Measurements from ENCODE around the gene TNNI3K. TPM values are rescaled to one million over a fixed set of nuclear protein-coding genes. Genes with fewer than 3 reads are reported as not detected.

Gene TNNI3K
- total RNA-seq, 1 experiment from 2014 or later, result not detected

DNA sequence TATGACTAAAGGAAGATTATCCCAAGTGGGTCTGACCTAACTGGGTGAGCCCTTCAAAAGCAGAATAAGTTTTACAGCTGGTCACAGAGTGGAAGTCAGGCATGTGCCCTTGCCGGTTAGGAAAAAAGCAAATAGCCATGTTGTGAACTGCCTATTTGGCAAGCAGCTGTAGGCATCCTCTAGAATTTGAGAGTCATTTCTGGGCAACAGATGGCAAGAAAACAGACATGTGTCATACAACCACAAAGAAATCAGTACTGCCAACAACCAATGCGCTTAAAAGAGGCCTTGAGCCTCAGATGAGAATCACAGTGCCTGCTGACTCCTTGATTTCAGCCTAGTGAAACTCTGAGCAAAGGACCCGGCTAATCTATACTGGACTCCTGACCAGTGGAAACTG, 250.4 kb downstream of the TNNI3K start:
- Histone ChIP-seq H3T11ph (ENCODE audit: low read length) (no peak overlapping the region), H2AK5ac (ENCODE audit: insufficient read length, low read length) (no peak overlapping the region), H3K4ac (ENCODE audit: low read depth, low read length) (no peak overlapping the region), H3K4me1 (ENCODE audit: insufficient read depth, low read length) (peaks cover 8% of the 10 kb centered on the region), H2BK120ac (ENCODE audit: low read depth, low read length, poor library complexity, severe bottlenecking) (no peak overlapping the region), H3K27ac (ENCODE audit: insufficient read length, low read depth, low read length) (no peak overlapping the region), H3K9me3 (ENCODE audit: control insufficient read depth, low read depth, low read length) (no peaks in the 10 kb centered on the region), H3K9ac (ENCODE audit: extremely low read depth, insufficient read length, low read length) (no peak overlapping the region), H3K14ac (ENCODE audit: insufficient read depth, low read length) (no peak overlapping the region), H4K91ac (ENCODE audit: insufficient read length, low read depth, low read length) (no peak overlapping the region), H3K79me1 (ENCODE audit: insufficient read depth, low read depth, low read length, poor library complexity, severe bottlenecking) (no peaks in the 10 kb centered on the region), H3K4me2 (ENCODE audit: insufficient read depth, insufficient read length, low read length) (no peak overlapping the region), H4K5ac (ENCODE audit: insufficient read length, low read depth, low read length) (no peak overlapping the region), H3K18ac (ENCODE audit: insufficient read length, low read depth, low read length) (no peak overlapping the region), H3K23ac (ENCODE audit: insufficient read length, low read depth, low read length) (no peak overlapping the region), H3K23me2 (ENCODE audit: insufficient read length, low read depth, low read length, poor library complexity, severe bottlenecking) (no peaks in the 10 kb centered on the region), H3K56ac (ENCODE audit: insufficient read length, low read depth, low read length) (no peak overlapping the region), H2BK20ac (ENCODE audit: low read depth, low read length, poor library complexity, severe bottlenecking) (no peak overlapping the region), H4K8ac (replicated peaks; ENCODE audit: insufficient read length, low read depth, low read length) (no peak overlapping the region), H3K27me3 (ENCODE audit: insufficient read depth, low read length) (no peaks in the 10 kb centered on the region), H2BK12ac (ENCODE audit: insufficient read length, low read depth, low read length) (no peak overlapping the region), H4K20me1 (ENCODE audit: control insufficient read depth, insufficient read depth, insufficient read length) (no peaks in the 10 kb centered on the region), H2BK5ac (ENCODE audit: insufficient read length, low read length) (no peak overlapping the region), H2BK15ac (ENCODE audit: low read depth, low read length) (no peak overlapping the region), H2AFZ (ENCODE audit: low read length) (no peak overlapping the region), H3K79me2 (ENCODE audit: insufficient read depth, low read length) (no peaks in the 10 kb centered on the region)
- no peak for DNase-seq
- TF ChIP-seq, protein P1, sequence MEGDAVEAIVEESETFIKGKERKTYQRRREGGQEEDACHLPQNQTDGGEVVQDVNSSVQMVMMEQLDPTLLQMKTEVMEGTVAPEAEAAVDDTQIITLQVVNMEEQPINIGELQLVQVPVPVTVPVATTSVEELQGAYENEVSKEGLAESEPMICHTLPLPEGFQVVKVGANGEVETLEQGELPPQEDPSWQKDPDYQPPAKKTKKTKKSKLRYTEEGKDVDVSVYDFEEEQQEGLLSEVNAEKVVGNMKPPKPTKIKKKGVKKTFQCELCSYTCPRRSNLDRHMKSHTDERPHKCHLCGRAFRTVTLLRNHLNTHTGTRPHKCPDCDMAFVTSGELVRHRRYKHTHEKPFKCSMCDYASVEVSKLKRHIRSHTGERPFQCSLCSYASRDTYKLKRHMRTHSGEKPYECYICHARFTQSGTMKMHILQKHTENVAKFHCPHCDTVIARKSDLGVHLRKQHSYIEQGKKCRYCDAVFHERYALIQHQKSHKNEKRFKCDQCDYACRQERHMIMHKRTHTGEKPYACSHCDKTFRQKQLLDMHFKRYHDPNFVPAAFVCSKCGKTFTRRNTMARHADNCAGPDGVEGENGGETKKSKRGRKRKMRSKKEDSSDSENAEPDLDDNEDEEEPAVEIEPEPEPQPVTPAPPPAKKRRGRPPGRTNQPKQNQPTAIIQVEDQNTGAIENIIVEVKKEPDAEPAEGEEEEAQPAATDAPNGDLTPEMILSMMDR (conservative IDR thresholded peaks at IDR 0.05), result no peak
- Mint-ChIP-seq H3K27ac (peak overlapping the region in 1 of 3 experiments; percentile 32; a peak in 1 of 7 replicates), H3K27me3 (ENCODE audit: low read depth) (no peaks in the 10 kb centered on the region), H3K36me3 (ENCODE audit: insufficient read depth in 1 of 3, low read depth in 3 of 3) (no peaks in the 10 kb centered on the region; a peak in 1 of 7 replicates), H3K9me3 (peaks cover 0 to 2% of the 10 kb centered on the region in 2 experiments; a peak in 2 of 5 replicates), H3K4me1 (peaks cover 35 to 39% of the 10 kb centered on the region in 2 experiments), H3K4me3 (no peak overlapping the region)
- WGBS (ENCODE audit: extremely low coverage, insufficient read length, low lambda C conversion rate), result no CpG with 5 or more reads among the region's 3 CpGs
